WERI-Rb-1 (cell line): ENCODE results near the gene HSD17B2.

ENCODE experiments used
- DNase-seq: peaks from one replicate; pipeline ENCODE4 v3.0.0-alpha.2; 2020
- H3K27ac ChIP-seq: fragments of 250-450 bp; sonication (Bioruptor Pico); 2 replicates; pipeline ENCODE4 v1.5.1; 2020; ENCODE audit warnings: mild to moderate bottlenecking, moderate library complexity
- H3K27me3 ChIP-seq: fragments of 250-450 bp; sonication (Bioruptor Pico); 2 replicates; pipeline ENCODE4 v1.5.1; 2021; ENCODE audit warnings: mild to moderate bottlenecking, low read depth, moderate library complexity; ENCODE audit not compliant: insufficient read depth, severe bottlenecking
- H3K36me3 ChIP-seq: fragments of 250-450 bp; sonication (Bioruptor Pico); 2 replicates; pipeline ENCODE4 v1.5.1; 2020; ENCODE audit warnings: mild to moderate bottlenecking, moderate library complexity
- H3K4me3 ChIP-seq: 2 replicates; pipeline ENCODE4 v1.5.1; 2011; ENCODE audit warnings: low read depth, mild to moderate bottlenecking, control low read depth, low read length
- H3K9me3 ChIP-seq: fragments of 250-450 bp; sonication (Bioruptor Pico); 2 replicates; pipeline ENCODE4 v1.5.1; 2021; ENCODE audit warnings: mild to moderate bottlenecking, moderate library complexity; ENCODE audit not compliant: severe bottlenecking
- CTCF ChIP-seq: IDR thresholded peaks from 2 replicates; pipeline ENCODE4 v1.5.1; 2011; ENCODE audit warnings: low read depth, mild to moderate bottlenecking, control low read depth, inconsistent platforms, low read length

Gene HSD17B2

GRCh38 chr16:82020051-82020450 lies 15.0 kb upstream of the HSD17B2 start:
- Histone ChIP-seq H3K27me3 (no peaks in the 10 kb centered on the region), H3K27ac (no peak overlapping the region), H3K36me3 (no peaks in the 10 kb centered on the region), H3K9me3 (no peaks in the 10 kb centered on the region), H3K4me3 (no peak overlapping the region)
- TF ChIP-seq CTCF = no peak
- DNase-seq = no peak

- DNase-seq = no peak
Observed at GRCh38 chr16:82023206-82023605, 11.8 kb upstream of the HSD17B2 start.

GRCh38 chr16:82024316-82024715 lies 10.7 kb upstream of the HSD17B2 start:
- no peak overlapping the region for H3K27ac ChIP-seq
- H3K9me3 ChIP-seq = no peaks in the 10 kb centered on the region
- TF ChIP-seq CTCF = no peak
- DNase-seq = no peak
- no peaks in the 10 kb centered on the region for H3K36me3 ChIP-seq
- H3K27me3 ChIP-seq = no peaks in the 10 kb centered on the region
- no peak overlapping the region for H3K4me3 ChIP-seq

More at GRCh38 chr16:82023206-82023605, 11.8 kb upstream of the HSD17B2 start:
- TF ChIP-seq CTCF = no peak
- Histone ChIP-seq H3K27me3 (no peaks in the 10 kb centered on the region), H3K36me3 (no peaks in the 10 kb centered on the region), H3K9me3 (no peaks in the 10 kb centered on the region), H3K27ac (no peak overlapping the region), H3K4me3 (no peak overlapping the region)

GRCh38 chr16:82024883-82025282 lies 10.2 kb upstream of the HSD17B2 start:
- Histone ChIP-seq H3K27ac (no peak overlapping the region), H3K27me3 (no peaks in the 10 kb centered on the region), H3K4me3 (no peak overlapping the region), H3K36me3 (no peaks in the 10 kb centered on the region), H3K9me3 (no peaks in the 10 kb centered on the region)
- no peak for TF ChIP-seq CTCF
- no peak for DNase-seq

- Histone ChIP-seq H3K27me3 (no peaks in the 10 kb centered on the region), H3K4me3 (no peak overlapping the region), H3K36me3 (no peaks in the 10 kb centered on the region), H3K27ac (no peak overlapping the region), H3K9me3 (no peaks in the 10 kb centered on the region)
- TF ChIP-seq CTCF = no peak
- DNase-seq = no peak
Observed at GRCh38 chr16:82027629-82028064, 7.4 kb upstream of the HSD17B2 start.
